Epidermal melanocyte (primary cell): ENCODE data around the gene P2RX4.
A peak's percentile ranks its signal among the peaks of the same experiment; 100 is the strongest.
"Not testable (repeated sequence)": the region's sequence is repeated elsewhere in the genome, so short reads cannot be mapped to it uniquely, and the experiment has no call there.

Source experiments
- DNase-seq: peaks from one replicate; pipeline ENCODE4 v3.0.0; 2011; ENCODE audit warnings: low spot score; ENCODE audit not compliant: insufficient read length

P2RX4 gene

GRCh38 chr12:121219353-121219986, 9.5 kb downstream of the P2RX4 start:
- DNase-seq, result no peak

- no peak for DNase-seq
Observed at GRCh38 chr12:121222847-121223246, 12.9 kb downstream of the P2RX4 start.

DNA sequence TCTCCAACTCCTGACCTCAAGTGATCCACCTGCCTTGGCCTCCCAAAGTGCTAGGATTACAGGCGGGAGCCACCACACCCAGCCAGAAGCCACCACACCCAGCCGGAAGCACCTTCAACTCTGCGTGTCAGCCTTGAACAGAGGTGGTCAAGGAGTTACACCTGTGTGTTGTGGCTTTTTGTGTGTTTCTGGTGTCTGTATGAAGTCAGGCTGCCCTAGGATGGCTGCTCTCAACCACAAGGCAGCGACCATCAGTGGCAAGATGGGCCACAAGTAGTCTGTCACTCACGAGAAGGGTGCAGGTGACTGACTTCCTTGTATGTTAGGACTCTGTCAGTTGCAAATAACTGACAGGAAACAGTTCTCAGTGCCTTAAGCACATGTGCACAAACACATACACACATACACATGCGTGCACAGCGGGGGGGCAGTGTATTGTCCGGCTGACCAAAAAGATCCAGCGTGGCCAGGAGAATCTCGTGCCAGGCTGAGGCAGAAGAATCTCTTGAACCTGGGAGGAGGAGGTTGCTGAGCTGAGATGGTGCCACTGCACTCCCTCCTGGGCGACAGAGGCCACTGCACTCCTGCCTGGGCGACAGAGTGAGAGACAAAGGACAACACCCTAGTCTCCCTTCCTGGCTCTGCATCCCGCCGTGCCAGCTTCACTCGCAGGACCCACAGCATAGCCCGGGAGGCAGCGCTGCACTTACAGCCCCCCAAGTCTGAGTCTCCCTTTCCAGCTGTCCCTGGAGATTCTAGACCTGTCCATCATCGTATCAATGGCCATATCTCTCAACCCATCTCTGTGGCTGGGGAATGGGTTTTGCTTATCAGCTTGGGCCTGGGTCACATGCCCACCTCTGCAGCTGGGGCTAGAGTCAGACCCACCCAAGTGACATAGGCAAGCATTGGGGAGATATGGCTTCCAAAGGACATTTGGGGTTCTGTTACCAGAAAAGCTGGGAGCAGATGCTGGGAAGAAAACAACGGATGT, 13.7 kb downstream of the P2RX4 start:
- no peak for DNase-seq

- no peak for DNase-seq
Observed at GRCh38 chr12:121224591-121224990, 14.7 kb downstream of the P2RX4 start.

DNA sequence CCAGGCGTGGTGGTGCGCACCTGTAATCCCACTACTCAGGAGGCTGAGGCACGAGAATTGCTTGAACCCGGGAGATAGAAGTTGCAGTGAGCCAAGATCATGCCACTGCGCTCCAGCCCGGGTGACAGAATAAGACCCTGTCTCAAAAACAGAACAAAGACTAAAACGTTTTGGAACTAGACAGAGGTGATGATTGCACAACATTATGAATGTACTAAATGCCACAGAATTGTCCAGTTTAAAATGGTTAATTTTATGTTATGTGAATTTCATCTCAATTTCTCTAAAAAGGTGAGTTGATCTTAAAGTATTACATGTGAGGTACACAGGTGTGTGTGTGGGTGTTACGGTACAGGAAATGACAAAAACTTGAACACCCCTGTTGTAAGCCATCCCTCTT, 16.5 kb downstream of the P2RX4 start:
- DNase-seq, result no peak

DNA sequence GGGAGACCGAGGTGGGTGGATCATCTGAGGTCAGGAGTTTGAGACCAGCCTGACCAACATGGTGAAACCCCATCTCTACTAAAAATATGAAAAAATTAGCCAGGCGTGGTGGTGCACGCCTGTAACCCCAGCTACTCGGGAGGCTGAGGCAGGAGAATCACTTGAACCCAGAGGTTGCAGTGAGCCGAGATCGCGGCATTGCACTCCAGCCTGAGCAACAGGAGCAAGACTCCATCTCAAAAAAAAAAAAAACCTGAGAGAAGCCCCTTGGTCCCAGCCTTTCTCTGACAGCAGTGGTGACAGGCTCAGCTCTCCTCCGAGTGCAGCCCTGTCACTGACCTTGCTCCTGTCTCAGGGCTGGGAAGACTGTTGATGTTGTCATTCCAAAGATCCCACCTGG, 16.9 kb downstream of the P2RX4 start:
- DNase-seq, result not testable (repeated sequence)

DNA sequence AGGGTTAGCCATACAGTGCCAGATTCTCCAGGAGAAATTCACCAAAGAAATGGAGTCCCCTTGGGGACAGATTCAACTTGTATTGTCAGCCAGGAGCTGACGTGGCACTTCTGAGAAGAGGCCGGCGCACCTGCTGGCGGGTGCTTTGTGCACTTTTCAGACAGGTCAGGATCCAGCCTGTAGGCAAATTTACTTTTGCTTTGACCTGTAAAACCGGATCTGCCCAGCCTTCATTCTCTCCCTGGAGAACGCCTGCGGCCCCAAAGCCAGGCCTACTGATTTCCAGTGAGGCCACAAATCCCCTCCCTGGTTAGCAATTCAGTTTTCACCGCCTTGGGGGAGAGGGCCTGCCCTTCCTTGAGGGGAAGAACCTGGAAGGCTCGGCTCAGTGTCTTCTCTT, 17.4 kb downstream of the P2RX4 start:
- no peak for DNase-seq

DNA sequence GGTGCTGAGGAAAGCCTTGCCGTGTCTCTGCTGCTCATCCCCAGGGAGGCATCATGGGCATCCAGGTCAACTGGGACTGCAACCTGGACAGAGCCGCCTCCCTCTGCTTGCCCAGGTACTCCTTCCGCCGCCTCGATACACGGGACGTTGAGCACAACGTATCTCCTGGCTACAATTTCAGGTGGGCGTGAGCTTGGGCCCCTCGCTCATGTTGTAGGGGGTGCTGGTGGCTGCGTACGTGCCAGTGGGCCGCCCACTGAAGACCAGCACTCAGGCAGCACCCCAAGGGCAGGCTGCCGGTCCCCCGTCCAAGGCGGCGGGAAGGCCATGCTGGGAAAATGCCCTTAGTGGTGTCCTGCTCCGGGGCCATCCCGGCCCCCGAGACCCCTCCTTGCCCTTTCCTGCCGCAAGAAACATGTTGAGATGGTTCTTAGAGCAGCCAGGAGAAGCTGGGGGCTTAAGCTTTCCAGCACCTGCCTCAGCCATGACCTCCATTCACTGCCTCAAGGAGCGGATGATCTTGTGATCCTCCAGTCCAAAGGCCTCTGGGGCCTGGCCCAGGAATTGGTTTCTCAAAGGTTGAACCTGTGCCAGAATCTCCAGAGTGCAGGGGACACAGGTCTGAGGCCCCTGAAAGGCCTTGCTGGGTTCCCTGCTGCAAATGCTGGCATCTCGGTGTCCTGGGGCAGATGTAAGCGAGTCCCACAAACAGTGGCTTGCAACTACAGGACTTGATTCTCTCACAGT, 19.2 kb downstream of the P2RX4 start:
- no peak for DNase-seq

DNA sequence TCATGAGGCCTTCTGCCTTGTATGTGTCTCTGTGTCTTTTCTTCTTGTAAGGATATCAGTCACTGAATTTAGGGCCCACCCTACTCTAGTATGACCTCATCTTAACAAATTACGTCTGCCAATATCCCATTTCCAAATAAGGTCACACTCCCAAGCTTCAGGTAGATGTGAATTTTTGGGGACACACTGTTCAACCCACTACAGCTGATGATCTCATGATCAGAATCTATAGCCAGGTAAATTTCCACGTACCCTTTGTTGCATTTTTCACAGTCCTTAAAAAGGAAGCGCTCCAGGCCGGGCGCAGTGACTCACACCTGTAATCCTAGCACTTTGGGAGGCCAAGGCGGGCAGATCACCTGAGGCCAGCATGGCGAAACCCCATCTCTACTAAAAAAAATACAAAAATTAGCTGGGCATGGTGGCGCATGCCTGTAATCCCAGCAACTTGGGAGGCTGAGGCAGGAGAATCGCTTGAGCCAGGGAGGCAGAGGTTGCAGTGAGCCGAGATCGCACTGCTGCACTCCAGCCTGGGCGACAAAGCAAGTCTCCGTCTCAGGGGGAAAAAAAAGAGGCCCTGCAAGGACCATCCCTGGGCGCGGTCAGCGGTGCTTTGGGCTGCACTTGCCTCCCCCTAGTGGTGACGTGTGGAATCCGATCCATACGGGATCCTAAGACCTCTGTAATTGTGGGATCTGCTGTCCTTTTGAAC, 20.1 kb downstream of the P2RX4 start:
- DNase-seq, result peak; percentile 90

DNA sequence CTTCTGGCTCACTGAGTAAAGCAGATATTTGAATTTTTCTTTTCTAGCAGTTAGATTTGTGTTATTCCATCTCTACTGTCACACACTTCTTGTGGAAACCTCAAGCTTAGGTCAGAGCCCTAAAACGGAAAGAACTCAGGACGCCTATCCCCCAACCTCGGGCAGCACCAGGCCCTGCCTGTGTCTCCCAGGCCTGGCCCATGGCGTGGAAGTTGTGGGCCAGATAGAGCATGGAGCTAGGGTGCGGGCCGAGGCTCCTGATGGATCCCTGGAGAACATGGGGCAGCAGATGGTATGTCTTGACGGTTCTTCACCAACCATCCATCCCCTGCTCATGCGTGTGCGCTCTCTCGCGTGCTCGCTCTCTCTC, 20.6 kb downstream of the P2RX4 start:
- no peak for DNase-seq

DNA sequence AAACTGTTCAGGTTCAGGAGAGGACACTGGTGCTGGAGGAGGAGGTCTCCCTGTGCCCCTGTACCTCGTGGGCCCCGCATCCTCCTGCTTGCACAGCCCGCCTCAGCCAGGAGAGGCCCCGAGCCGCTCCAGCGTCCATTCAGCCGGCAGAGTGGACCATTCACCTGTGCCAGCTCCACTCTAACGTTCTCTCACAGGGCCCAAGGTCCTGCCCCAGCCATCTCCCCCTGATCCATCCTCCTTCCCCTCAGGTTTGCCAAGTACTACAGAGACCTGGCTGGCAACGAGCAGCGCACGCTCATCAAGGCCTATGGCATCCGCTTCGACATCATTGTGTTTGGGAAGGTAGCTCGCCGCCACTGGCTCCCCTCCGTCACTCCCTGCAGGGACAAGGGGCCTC, 22.2 kb downstream of the P2RX4 start:
- no peak for DNase-seq

DNA sequence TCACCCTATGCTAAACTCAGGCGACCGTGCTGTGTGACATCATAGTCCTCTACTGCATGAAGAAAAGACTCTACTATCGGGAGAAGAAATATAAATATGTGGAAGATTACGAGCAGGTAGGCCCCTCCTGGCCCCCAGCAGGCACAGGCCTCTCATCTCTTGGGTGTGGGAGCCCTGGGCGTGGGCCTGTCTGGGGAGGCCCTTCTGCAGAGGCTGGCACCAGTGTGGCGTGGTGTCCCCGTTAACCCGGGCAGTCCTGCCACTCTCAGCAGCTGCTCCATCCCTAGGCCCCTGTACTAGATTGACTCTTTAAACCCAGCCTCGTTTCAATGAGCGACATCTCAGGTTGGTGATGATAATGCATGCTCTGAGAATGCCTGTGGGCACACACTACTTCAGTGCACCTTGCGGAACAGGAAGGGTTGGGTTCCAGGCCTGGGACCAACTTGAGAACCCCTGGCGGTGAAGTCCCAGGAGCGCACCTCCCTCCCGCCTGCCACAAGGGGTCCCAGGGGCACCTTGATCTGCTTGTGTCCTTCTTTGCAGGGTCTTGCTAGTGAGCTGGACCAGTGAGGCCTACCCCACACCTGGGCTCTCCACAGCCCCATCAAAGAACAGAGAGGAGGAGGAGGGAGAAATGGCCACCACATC, 23.2 kb downstream of the P2RX4 start:
- DNase-seq, result no peak

DNA sequence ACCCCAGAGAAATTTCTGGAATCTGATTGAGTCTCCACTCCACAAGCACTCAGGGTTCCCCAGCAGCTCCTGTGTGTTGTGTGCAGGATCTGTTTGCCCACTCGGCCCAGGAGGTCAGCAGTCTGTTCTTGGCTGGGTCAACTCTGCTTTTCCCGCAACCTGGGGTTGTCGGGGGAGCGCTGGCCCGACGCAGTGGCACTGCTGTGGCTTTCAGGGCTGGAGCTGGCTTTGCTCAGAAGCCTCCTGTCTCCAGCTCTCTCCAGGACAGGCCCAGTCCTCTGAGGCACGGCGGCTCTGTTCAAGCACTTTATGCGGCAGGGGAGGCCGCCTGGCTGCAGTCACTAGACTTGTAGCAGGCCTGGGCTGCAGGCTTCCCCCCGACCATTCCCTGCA, 23.7 kb downstream of the P2RX4 start:
- DNase-seq, result no peak

DNA sequence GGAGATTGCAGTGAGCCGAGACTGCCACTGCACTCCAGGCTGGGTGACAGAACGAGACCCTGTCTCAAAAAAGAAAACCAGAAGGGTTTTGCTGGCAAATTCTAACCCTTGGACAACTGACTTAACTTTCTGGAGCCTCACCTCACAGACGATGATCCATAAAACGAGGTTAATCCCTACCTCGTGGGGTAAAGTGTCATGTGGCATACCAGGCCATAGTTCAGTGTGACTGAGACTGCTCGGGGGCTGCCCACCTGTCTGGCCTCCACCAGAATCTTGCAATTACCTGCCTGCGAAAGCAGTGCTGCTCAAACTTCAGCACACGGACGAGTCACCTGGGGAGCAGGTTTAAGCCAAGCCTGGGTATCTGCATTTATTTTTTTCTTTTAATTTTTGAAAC, 26.8 kb downstream of the P2RX4 start:
- DNase-seq, result no peak

- no peak for DNase-seq
Observed at GRCh38 chr12:121237415-121237814, 27.5 kb downstream of the P2RX4 start.

DNA sequence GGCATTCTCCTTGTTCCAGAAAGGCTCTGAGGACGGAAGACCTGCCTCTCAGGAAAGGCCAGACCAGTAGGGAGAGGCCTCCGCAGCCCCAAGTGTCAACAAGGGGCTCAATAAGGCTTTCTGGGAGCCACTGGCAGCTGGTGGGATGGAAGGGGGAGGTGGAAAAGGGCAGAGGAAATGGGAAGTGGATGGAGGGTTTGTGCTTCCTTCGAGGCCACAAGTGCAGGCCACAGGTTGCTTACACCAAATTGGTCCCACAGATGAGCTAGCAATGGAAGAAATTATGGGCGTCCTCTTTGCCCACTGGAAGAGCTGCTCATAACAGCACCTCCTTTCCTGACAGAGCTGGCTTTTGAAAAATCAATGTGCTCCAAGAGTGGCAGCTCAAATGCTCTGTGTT, 28.2 kb downstream of the P2RX4 start:
- no peak for DNase-seq

DNA sequence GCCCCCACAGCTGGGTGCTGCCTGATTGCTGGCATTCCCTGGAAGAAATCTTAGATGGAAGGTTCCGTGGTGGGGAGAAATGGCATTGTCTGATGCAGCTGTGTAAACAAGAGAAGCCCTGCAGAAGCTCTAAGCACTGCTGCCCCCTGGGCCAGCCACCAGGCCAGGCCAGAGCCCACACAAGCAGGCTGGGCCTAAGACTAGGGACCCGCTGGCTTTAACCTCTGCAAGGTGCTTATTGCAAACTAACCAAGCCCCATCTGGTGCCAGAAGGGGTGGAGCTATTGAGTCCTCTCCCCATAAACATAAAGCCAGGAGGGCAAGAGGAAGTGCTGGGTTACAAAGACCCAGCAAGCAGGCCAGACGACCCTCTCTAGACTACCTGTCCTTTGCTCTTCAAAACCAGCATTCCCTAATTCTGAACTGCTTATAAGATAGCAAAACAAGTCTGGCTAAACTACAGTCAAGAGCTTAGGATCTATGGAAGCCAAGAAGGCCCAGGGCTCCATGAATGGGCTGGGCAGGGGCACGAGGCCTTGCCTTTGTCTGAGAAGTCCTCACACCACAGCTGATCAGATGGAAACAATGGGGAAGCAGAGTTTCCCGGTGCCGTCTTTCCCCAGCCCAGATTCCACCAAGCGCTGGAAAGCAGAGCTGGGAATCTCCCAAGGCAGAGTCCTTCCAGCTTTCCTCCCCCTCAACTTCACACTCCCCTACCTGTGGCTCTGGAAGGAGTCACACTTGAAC, 28.8 kb downstream of the P2RX4 start:
- DNase-seq, result no peak

GRCh38 chr12:121239351-121240061, 29.6 kb downstream of the P2RX4 start:
- no peak for DNase-seq

- no peak for DNase-seq
Observed at GRCh38 chr12:121240062-121240420, 30.1 kb downstream of the P2RX4 start.
